K562 (cell line): ENCODE data around the gene TRAP1.

Experiments used
- POLR2AphosphoS5 ChIP-seq: IDR thresholded peaks from 2 replicates; pipeline ENCODE4 v1.6.1; 2011; ENCODE audit warnings: mild to moderate bottlenecking, low read depth, low read length, moderate library complexity; ENCODE audit not compliant: control insufficient read depth, insufficient read depth
- REST ChIP-seq, 2 experiments: fragments of 450-650 bp; formaldehyde crosslinking in 1 of 2; IDR thresholded peaks; 2 replicates each; pipeline versions ENCODE4 v1.4.0 to v1.6.1; 2014 to 2020; ENCODE audit warnings: mild to moderate bottlenecking in 2 of 2, borderline replicate concordance in 1 of 2, low read depth in 1 of 2
- ZBTB1 ChIP-seq: sonication (generic); formaldehyde crosslinking; IDR thresholded peaks from 2 replicates; pipeline ENCODE4 v1.8.1; 2023; ENCODE audit warnings: missing genetic modification reagents, low read depth, mild to moderate bottlenecking, borderline replicate concordance
- ZC3H4 ChIP-seq: sonication (generic); formaldehyde crosslinking; IDR thresholded peaks from 2 replicates; pipeline ENCODE4 v1.9.0; 2021; ENCODE audit warnings: missing genetic modification reagents, borderline replicate concordance

DNA sequence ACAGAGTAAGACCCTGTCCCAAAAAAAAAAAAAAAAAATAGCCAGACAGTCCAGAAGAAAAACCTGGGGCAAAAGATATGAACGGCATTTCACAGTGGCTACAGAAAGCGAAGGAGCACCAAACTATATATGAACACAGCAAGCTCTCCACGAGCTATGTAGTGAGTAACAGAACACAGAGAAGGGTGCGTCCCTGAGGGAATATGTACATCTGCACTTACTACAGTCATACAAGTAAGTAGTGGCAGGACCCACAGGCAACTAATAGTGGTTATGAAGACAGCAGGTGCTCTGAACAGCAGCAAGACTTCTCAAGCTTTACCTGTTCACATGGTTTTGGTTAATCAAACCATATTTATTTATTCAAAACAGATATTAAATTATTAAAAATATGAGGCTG is 15.8 kb downstream of the TRAP1 start:
- no peak for TF ChIP-seq REST (IDR thresholded peaks at IDR 0.05; ENCODE audit: borderline replicate concordance)
- no peak for TF ChIP-seq REST (CRISPR knock-in tag; IDR thresholded peaks at IDR 0.05; ENCODE audit: low read depth)
- TF ChIP-seq POLR2AphosphoS5 = no peak
- TF ChIP-seq ZC3H4 (CRISPR knock-in tag) = no peak
- no peak for TF ChIP-seq ZBTB1 (CRISPR knock-in tag)
